ENCODE data around the gene SIGLEC10. TPM values are rescaled to one million over a fixed set of nuclear protein-coding genes. Genes with fewer than 3 reads are reported as not detected.
A peak's percentile ranks its signal among the peaks of the same experiment; 100 is the strongest.

Gene SIGLEC10
- total RNA-seq, 4 donors from 2014 or later = 0.87 to 1.3 (median 0.98) TPM; not detected in 1

- Histone ChIP-seq H3K4me1 (peaks cover 11 to 19% of the 10 kb centered on the region in 2 donors), H3K27ac (peak overlapping the region; percentile 91 to 98 (median 94))
- peak; percentile 88 to 90 for TF ChIP-seq POLR2A (IDR thresholded peaks at IDR 0.05)
- no peak for TF ChIP-seq CTCF (IDR thresholded peaks at IDR 0.05 in 4 of 5, conservative IDR thresholded peaks at IDR 0.05 in 1 of 5)
Measured at GRCh38 chr19:51367255-51367564, 50.2 kb downstream of the SIGLEC10 start.

GRCh38 chr19:51366389-51367254 lies 50.8 kb downstream of the SIGLEC10 start:
- DNase-seq (peak; percentile 99 to 100), ATAC-seq (peak; percentile 89 to 90)
- Histone ChIP-seq H3K4me1 (peaks cover 13 to 19% of the 10 kb centered on the region in 2 donors), H3K4me3 (peak overlapping the region; percentile 88 to 95 (median 92)), H3K9me3 (no peaks in the 10 kb centered on the region), H3K27ac (peak overlapping the region; percentile 91 to 98 (median 94)), H3K27me3 (no peaks in the 10 kb centered on the region), H3K36me3 (no peaks in the 10 kb centered on the region)
- peak; percentile 82 to 91 for TF ChIP-seq POLR2A (IDR thresholded peaks at IDR 0.05)
- no peak for TF ChIP-seq CTCF (IDR thresholded peaks at IDR 0.05 in 4 of 5, conservative IDR thresholded peaks at IDR 0.05 in 1 of 5)
- intact Hi-C loops (cut with DNase I; ENCODE audit: low total_unique reads) = loop anchor here (1.0 to 10.0 kb wide), 9 partner anchors 27 to 1599 kb away; partner anchors contain the start of genes AP2A1, ASPDH, CTU1 and JOSD2
- in situ Hi-C loops (cut with MboI; ENCODE audit: low sequenced_read_pairs in 4 of 4) = no loop called here

More at GRCh38 chr19:51367255-51367564, 50.2 kb downstream of the SIGLEC10 start:
- Histone ChIP-seq H3K9me3 (no peaks in the 10 kb centered on the region), H3K36me3 (no peaks in the 10 kb centered on the region), H3K27me3 (no peaks in the 10 kb centered on the region), H3K4me3 (peak overlapping the region; percentile 88 to 95 (median 92))
- in situ Hi-C loops (cut with MboI; ENCODE audit: low sequenced_read_pairs in 4 of 4) (no loop called here), intact Hi-C loops (cut with DNase I; ENCODE audit: low total_unique reads) (loop anchor here (1.0 to 10.0 kb wide), 9 partner anchors 28 to 1600 kb away; partner anchors contain the start of genes AP2A1, ASPDH, CTU1 and JOSD2)
- no peak for DNase-seq
- ATAC-seq = peak; percentile 1 to 3

GRCh38 chr19:51365965-51366388 lies 51.5 kb downstream of the SIGLEC10 start, which contains the start of gene ETFB:
ETFB (minus strand) TSS chr19:51366388; CDS start chr19:51366326, 62 bp downstream.
- intact Hi-C loops (cut with DNase I; ENCODE audit: low total_unique reads) (loop anchor here (2.0 to 10.0 kb wide), 8 partner anchors 259 to 1599 kb away; partner anchors contain the start of genes AP2A1, ASPDH, CTU1 and JOSD2), in situ Hi-C loops (cut with MboI; ENCODE audit: low sequenced_read_pairs in 4 of 4) (no loop called here)
- Histone ChIP-seq H3K9me3 (no peaks in the 10 kb centered on the region), H3K4me1 (peaks cover 13 to 19% of the 10 kb centered on the region in 2 donors), H3K27ac (peak within 1 kb of the TSS; percentile 91 to 98 (median 94)), H3K27me3 (no peaks in the 10 kb centered on the region), H3K36me3 (no peaks in the 10 kb centered on the region), H3K4me3 (peak within 1 kb of the TSS; percentile 88 to 95 (median 92))
- peak; percentile 74 to 77 for TF ChIP-seq POLR2A (IDR thresholded peaks at IDR 0.05)
- no peak for TF ChIP-seq CTCF (IDR thresholded peaks at IDR 0.05 in 4 of 5, conservative IDR thresholded peaks at IDR 0.05 in 1 of 5)
- ATAC-seq (peak; percentile 1 to 5), DNase-seq (no peak)

- Histone ChIP-seq H3K27me3 (no peaks in the 10 kb centered on the region), H3K4me3 (peak overlapping the region; percentile 76 to 95 (median 90)), H3K9me3 (no peaks in the 10 kb centered on the region), H3K4me1 (peaks cover 13 to 19% of the 10 kb centered on the region in 2 donors), H3K27ac (peak overlapping the region; percentile 91 to 98 (median 94)), H3K36me3 (no peaks in the 10 kb centered on the region)
- in situ Hi-C loops (cut with MboI; ENCODE audit: low sequenced_read_pairs in 4 of 4) (no loop called here), intact Hi-C loops (cut with DNase I; ENCODE audit: low total_unique reads) (loop anchor here (5.0 to 10.0 kb wide), 6 partner anchors 258 to 1598 kb away; partner anchors contain the start of genes AP2A1, ASPDH, CTU1 and JOSD2)
- TF ChIP-seq CTCF (IDR thresholded peaks at IDR 0.05 in 4 of 5, conservative IDR thresholded peaks at IDR 0.05 in 1 of 5) = no peak
- TF ChIP-seq POLR2A (IDR thresholded peaks at IDR 0.05) = no peak
- ATAC-seq (peak; percentile 22 to 28), DNase-seq (peak; percentile 32 to 57)
Measured at GRCh38 chr19:51365211-51365964, 52.1 kb downstream of the SIGLEC10 start.

Data from gastrocnemius medialis (tissue), 4 donors.